Hematopoietic multipotent progenitor cell (in vitro differentiated cells): ENCODE data around the gene AGAP2. TPM values are rescaled to one million over a fixed set of nuclear protein-coding genes. Genes with fewer than 3 reads are reported as not detected.
"Not testable (repeated sequence)": the region's sequence is repeated elsewhere in the genome, so short reads cannot be mapped to it uniquely, and the experiment has no call there.

Experiments used
- DNase-seq, 3 donors: peaks; one replicate each; pipeline ENCODE4 v3.0.0-alpha.2; 2011 to 2015; ENCODE audit warnings: low read depth in 2 of 3, low spot score in 2 of 3
- total RNA-seq: library from RNA; depleted of rRNA; stranded (reverse); fragments of >200 nt; gene quantifications from one replicate; pipeline ENCODE4 v1.2.3, GENCODE V29; 2012

The AGAP2 gene
- total RNA-seq, 1 donor = 82.9 TPM

DNA sequence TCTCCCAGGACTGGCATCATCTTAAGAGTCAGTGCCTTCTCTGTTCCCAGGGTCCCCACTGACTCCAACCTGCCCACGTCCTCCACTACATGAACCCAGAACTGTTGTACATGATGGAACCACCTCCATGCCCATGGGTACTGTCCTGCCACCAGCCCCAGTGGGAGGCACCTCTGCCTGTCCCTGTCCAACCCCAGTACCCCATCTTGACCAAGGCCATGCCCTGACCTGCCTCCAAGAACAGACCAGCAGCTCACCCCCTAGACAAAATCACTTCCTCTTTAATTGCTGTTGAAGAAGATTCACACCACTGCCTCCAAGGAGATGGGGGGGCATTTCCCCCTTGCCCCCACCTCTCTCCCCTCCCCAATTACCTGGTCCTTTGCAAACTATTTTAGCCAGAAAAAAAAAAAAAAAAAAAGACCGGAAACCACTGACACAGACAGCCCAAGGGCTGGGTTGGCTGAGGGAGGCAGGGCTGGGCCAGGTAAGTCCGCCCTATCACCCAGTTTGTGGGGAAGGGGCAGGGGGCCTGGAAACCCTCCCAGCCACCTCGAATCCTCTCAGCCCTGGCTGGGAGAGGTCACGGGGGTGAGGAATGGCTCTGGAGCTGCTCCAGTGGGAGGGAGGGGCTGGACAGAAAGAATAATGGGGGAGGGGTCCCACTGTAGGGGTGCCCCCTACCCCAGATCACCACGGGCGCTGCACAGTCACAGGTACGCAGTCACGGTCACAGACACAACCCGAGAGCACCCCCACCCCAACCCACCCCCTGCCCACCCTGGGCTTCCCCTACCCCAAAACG lies 13.4 kb downstream of the AGAP2 start:
- no peak for DNase-seq

- DNase-seq = no peak
These were observed 14.3 kb downstream of the AGAP2 start for GRCh38 chr12:57724003-57724935.

GRCh38 chr12:57723630-57723962 lies 14.9 kb downstream of the AGAP2 start:
- no peak for DNase-seq

DNA sequence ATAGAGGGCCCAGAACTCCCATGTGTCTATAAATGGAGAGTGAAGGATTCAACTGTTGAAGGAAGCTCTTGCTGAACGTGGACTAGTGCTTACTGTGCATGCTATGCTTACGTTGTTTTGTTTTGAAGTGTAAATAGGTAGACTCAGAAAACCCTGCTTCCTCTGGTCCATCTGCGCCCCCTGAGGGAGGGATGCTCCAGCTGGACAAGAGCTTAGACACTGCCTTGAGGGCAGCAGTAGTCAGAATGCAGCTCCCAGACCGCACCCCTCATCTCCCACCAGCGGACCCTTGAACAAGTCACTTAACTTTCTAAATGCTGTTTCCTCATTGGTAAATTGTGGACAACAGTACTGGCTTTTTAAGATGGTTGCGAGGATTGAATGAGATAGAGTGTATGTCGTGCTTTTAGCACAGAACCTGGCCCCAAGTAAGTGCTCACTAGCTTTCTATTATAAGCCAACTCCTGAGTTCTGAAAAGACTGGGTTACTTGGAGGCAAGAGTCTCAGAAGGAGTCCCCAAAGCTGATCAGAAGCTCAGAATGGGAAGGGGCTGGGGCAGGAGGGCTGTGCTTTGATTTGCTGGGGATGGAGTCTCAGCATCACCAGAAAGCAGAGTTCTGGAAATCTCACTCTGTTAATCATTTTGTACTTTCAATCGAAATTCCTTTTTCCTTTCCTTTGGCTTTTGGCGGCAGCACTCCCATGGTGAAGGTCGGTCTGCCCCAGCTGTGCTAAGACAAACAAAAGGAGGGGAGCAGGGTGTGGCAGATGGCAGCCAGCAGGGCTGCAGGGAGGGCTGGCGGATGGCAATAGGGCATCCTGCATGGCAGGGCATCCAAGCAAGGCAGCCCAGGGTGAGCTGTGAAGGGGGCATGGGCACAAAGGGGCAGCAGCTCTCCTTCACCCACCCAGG lies 15.6 kb downstream of the AGAP2 start:
- no peak for DNase-seq

DNA sequence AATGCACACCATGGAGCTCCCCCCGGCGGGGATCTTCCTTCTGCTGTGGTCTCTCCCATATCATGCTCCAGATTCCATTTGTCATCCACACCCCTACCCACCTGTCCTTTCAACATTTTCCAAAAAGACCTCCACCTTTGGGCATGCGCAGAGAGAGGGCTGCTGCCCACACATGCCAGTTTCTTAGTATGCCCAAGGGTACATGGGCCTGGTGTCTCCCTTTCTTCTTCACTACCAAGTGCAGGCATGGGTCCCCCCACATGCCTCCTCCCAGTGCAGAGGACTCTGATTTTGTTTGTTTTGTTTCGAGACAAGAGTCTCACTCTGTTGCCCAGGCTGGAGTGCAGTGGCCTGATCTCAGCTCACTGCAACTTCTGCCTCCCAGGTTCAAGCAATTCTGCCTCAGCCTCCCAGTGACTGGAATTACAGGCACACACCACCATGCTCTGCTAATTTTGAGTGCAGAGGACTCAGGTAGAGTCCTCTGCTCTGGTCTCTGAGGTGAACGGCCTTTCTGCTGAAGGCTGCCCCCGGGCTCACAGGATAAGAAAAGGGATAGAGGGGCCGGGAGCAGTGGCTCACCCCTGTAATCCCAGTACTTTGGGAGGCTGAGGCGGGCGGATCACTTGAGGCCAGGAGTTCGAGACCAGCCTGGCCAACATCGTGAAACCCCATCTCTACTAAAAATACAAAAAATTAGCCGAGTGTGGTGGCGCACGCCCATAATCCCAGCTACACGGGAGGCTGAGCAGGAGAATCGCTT lies 16.5 kb downstream of the AGAP2 start:
- not testable (repeated sequence) for DNase-seq

DNA sequence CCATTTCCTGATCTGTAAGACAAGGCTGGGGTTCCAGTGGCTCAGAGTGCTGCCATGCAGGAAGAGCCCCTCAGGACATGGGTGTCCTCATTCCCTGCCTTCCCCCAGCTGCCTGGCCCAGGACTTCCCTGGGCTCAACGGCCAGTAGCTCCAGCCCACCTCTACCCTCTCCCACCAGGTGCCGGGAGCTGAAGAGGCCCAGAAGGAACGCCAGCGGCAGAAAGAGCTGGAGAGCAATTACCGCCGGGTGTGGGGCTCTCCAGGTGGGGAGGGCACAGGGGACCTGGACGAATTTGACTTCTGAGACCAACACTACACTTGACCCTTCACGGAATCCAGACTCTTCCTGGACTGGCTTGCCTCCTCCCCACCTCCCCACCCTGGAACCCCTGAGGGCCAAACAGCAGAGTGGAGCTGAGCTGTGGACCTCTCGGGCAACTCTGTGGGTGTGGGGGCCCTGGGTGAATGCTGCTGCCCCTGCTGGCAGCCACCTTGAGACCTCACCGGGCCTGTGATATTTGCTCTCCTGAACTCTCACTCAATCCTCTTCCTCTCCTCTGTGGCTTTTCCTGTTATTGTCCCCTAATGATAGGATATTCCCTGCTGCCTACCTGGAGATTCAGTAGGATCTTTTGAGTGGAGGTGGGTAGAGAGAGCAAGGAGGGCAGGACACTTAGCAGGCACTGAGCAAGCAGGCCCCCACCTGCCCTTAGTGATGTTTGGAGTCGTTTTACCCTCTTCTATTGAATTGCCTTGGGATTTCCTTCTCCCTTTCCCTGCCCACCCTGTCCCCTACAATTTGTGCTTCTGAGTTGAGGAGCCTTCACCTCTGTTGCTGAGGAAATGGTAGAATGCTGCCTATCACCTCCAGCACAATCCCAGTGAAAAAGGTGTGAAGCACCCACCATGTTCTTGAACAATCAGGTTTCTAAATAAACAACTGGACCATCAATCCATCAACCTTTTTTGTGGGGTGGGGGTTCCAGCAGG lies 17.6 kb downstream of the AGAP2 start:
- DNase-seq = no peak

DNA sequence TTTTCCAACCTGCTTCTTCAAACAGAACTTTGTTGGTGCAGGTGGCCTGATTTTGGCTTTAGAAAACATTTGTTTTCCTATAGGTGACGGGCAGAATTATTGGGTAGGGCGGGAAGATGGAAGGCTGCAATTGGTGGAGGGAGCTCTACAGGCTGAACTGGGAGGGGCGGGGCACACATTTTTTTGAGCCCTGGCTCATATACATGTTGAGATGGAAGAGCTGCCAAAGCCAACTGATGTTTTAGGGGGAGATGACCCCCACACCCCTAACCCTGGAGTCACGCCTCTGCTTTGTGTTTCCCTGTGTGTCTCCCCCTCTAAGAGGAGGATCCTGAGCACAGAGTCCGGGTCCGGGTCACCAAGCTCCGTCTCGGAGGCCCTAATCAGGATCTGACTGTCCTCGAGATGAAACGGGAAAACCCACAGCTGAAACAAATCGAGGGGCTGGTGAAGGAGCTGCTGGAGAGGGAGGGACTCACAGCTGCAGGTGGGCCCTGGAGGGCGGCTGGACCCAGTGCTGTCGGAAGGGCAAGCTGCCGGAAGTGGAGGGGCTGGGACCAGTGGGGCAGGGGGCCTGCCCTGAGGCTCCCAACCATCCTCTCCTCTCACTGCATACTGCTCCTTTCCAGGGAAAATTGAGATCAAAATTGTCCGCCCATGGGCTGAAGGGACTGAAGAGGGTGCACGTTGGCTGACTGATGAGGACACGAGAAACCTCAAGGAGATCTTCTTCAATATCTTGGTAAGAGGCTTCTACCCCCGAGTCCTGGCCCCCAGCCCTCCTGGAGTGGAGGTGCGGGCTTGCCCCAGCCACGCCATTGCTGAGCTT lies 18.6 kb downstream of the AGAP2 start:
- no peak for DNase-seq

- DNase-seq = no peak
These were observed 19.7 kb downstream of the AGAP2 start for GRCh38 chr12:57718641-57719528.

DNA sequence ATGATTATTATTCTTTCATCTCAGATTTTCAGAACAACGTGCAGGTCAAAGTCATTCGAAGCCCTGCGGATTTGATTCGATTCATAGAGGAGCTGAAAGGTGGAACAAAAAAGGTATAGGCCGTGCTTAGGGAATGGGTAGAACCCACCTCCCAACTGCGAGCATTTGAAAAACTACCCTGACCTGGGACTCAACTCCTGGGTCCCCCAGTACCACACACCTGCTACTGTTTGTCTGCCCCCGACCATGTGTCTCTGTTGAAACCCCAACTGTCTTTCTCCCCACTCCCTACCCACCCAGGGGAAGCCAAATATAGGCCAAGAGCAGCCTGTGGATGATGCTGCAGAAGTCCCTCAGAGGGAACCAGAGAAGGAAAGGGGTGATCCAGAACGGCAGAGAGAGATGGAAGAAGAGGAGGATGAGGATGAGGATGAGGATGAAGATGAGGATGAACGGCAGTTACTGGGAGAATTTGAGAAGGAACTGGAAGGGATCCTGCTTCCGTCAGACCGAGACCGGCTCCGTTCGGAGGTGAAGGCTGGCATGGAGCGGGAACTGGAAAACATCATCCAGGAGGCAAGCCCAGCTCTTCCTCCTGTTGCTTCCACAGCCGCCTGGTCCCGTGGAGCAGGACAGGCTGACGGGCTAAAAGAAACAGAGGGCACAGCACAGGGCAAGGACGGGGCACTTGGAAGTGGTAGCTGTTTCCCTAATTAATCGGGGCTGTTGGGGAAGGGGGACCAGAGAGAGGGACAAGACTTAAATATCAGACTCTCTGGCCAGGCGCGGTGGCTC lies 20.5 kb downstream of the AGAP2 start:
- no peak for DNase-seq

DNA sequence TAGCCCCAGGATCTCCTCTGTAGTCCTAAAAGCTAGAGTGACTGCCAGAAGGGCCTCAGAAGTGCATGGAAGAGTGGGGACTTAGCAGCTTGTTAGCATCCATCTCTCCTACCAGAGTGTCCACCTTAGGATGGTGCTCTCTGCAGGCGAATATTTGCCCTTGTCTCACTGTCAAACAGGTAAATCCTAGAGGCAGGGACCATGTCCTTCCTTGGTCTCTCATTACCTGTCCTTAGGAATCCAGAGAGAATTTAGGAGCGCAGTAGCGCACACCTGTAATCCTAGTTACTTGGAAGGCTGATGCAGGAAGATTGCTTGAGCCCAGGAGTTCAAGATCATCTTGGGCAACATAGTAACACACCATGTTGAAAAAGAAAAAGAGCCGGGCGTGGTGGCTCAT lies 21.4 kb downstream of the AGAP2 start:
- DNase-seq = no peak

DNA sequence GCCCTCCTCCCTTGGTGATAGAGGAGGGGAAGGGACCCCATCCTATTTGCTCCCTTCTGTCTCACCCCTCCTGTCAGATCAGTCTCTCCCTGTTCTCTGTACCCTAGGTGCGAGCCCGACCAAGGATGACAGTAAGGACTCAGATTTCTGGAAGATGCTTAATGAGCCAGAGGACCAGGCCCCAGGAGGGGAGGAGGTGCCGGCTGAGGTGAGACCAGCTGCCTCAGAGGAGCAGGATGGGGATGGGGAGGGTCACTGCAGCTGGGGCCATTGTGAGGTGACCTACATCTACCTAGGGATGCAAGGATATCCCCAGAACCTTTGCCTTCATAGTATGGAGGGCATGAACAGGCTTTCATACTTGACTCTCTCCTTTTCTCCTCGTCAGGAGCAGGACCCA lies 22.2 kb downstream of the AGAP2 start:
- DNase-seq = no peak

GRCh38 chr12:57715786-57716185 lies 22.8 kb downstream of the AGAP2 start:
- DNase-seq = no peak

GRCh38 chr12:57715036-57715748 lies 23.4 kb downstream of the AGAP2 start:
- DNase-seq = not testable (repeated sequence)

DNA sequence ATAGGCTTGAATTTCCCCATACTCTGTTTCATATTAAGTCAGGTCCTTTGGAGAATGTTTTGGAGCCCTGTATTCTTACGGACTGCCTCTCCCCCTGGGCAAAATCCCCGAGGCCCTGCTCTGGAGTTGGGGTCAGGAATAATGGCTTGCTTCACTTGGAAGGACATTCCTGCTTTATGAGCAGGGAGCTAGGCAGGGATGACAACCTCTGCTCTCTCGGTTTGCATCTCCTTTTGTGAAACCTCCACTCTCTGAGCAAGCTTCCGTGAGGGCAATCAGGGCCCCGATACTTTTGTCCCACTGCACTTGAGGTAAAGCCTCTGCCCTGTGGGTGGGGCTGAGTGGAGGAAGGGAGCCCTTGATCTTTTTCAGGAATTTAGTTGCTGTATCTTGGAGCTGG lies 25.3 kb downstream of the AGAP2 start:
- DNase-seq = no peak

DNA sequence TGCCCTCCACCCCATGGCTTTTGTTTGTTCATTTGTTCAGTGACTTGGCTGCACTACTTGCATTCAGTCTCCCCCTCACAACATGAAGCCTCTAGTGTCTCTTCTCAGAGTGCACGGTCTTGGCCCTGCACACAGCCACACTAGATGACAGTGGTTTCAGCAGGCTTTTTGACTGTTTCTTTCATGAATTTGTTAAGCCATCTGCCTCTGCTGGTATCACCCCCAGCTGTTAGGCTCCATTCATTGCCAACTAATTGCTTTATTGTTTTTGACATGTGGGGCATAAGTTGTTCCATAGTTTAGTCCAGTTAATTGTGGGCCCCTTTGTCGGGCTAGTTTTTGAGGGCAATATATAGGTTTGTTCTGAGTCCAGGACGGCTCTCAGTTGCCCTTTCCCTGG lies 25.8 kb downstream of the AGAP2 start:
- DNase-seq = no peak

- DNase-seq = no peak
These were observed 30.2 kb downstream of the AGAP2 start for GRCh38 chr12:57708296-57708695.
